ENCODE results near the gene MEGF6.

DNA sequence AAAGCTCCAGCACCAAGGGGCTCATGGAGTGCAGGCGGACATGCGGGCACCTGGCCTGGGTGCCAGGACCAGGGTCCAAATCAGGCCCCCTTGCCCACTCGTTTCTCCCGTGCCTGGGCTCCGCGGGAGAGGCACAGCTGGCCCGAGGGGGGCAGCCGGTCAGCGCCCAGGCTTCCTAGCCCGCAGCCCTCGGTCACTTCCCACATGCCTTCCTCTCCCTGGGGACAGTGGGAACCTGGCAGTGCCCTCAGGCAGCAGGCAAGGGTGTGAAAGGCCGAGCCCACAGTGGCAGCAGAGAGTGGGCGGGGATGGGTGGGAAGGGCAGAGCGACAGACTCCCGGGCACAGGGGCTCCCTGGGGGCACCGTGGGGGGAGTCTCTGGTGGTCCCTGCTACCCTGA lies 69.8 kb downstream of the MEGF6 start:
- TF ChIP-seq, protein P1, sequence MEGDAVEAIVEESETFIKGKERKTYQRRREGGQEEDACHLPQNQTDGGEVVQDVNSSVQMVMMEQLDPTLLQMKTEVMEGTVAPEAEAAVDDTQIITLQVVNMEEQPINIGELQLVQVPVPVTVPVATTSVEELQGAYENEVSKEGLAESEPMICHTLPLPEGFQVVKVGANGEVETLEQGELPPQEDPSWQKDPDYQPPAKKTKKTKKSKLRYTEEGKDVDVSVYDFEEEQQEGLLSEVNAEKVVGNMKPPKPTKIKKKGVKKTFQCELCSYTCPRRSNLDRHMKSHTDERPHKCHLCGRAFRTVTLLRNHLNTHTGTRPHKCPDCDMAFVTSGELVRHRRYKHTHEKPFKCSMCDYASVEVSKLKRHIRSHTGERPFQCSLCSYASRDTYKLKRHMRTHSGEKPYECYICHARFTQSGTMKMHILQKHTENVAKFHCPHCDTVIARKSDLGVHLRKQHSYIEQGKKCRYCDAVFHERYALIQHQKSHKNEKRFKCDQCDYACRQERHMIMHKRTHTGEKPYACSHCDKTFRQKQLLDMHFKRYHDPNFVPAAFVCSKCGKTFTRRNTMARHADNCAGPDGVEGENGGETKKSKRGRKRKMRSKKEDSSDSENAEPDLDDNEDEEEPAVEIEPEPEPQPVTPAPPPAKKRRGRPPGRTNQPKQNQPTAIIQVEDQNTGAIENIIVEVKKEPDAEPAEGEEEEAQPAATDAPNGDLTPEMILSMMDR (IDR thresholded peaks at IDR 0.05), result no peak
- TF ChIP-seq POLR2A (IDR thresholded peaks at IDR 0.05), result no peak

Measured in heart left ventricle (tissue), 13 donors.